GM10847 (cell line): ENCODE data around the gene WDFY2.

Experiments used
- POLR2A ChIP-seq: IDR thresholded peaks from 2 replicates; pipeline ENCODE4 v1.6.1; 2011; ENCODE audit not compliant: insufficient read length; ENCODE audit errors: extremely low read depth

The WDFY2 gene

DNA sequence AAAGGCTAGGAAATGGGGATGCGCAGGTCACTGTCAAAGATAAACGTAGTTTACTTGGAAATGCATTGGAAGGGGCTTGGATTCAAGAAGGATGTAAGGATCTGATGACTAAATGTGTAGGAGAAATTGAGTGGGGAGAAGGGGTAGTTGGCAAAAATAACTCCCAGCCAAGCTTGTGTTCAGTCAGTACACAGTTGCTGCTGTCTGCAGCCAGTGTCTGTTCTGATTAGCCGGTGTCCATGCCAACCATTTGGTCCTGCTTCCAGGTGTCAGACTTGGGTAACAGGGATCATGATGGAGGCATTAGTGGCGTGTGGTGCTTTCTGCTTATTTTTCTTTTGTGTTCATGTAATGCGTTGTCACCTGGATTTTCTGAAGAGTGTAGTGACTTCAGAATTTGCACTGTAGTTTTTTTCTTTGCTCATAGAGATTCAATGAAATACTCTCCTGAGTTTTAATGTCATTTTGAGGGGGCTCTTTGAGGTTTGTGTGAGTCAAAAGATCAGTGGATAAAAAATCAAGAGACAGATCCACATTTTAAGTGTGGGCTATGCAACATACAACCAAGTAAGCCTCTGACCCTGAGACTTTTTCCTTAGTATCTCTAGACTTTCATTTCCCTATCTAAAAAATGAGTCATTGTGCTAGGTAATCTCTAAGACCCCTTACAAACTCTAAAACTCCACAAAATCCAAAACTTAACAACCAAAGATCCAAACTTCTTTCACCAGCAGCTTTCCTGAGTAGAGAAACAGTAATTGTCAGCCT is 103.9 kb downstream of the WDFY2 start:
- TF ChIP-seq POLR2A = no peak

GRCh38 chr13:51688937-51689662 is 104.8 kb downstream of the WDFY2 start:
- no peak for TF ChIP-seq POLR2A

- TF ChIP-seq POLR2A = no peak
Observed at GRCh38 chr13:51689663-51689996, 105.4 kb downstream of the WDFY2 start.

GRCh38 chr13:51697181-51697580 is 112.9 kb downstream of the WDFY2 start:
- TF ChIP-seq POLR2A = no peak

- TF ChIP-seq POLR2A = no peak
Observed at GRCh38 chr13:51697855-51698254, 113.6 kb downstream of the WDFY2 start.

DNA sequence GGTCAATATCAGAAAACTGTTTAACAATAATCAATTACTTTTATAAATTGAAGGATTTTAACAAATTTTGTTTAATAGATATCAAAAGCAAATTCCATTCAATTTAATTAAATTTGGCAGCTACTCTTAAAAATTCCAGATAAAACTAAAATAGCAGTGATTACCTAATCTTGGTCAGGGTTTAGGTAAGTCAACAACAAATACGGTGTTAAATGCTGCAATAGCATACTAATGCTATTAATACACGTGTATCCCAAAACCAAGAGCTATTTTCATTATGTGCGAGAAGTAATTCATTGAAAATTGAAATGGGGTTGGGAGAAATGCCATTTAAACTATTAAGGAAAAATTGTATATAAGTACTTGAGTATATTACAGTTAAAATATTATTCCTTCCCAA is 114.1 kb downstream of the WDFY2 start:
- TF ChIP-seq POLR2A = no peak

DNA sequence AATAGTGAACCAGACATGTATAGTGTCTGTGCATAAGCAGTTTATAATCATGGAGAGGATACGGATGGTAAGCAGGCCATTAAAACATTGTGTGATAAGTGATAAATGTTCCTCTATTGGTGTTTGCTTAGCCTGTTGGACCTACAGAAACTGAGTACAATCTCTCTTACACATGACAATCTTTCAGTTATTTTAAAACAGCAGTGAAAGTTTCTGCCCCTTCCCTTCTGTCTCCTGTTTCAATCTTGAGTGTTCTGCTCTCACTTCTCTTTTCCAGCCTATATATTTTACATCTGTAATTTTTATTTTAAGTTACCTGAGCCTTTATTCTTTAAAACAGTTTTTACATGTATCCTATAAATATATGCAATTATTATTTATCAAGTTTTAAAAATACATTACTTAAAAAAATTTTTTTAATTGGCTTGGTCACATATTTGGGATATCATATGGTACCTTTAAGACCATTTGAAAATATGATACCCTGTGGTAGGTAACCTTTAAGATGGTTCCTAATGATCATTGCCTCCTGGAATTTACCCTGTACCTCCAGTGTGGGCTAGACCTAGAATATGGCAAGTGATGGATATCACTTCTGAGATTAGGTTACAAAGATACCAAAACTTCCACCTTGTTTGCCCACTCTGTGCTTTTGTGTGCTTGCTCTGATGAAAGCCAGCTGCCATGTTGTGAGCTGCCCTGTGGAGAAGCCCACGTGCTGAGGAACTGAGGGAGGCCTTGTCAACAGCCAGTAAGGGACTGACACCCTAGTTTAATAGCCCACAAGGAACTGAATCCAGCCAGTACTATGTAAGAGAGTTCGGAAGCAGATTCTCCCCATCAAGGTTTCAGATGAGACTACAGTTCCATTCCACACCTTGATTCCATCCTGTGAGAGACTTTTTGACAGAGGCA is 120.4 kb downstream of the WDFY2 start:
- no peak for TF ChIP-seq POLR2A

GRCh38 chr13:51707461-51707860 is 123.2 kb downstream of the WDFY2 start:
- no peak for TF ChIP-seq POLR2A

DNA sequence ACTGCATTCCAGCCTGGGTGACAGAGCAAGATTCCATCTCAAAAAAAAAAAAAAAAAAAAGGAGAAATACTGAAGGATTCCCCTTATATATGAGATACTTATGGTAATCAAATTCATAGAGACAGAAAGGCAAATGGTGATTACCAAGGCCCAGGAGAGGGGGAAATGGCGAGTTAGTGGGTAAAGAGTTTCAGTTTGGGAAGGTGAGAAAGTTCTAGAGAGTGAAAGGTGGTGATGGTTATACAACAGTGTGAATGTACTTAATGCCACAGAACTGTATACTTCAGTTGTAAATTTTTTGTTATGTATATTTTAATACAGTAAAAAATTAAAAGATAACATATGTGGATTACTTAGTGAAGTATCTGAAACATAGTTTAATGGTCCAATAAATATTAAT is 129.5 kb downstream of the WDFY2 start:
- TF ChIP-seq POLR2A = no peak

DNA sequence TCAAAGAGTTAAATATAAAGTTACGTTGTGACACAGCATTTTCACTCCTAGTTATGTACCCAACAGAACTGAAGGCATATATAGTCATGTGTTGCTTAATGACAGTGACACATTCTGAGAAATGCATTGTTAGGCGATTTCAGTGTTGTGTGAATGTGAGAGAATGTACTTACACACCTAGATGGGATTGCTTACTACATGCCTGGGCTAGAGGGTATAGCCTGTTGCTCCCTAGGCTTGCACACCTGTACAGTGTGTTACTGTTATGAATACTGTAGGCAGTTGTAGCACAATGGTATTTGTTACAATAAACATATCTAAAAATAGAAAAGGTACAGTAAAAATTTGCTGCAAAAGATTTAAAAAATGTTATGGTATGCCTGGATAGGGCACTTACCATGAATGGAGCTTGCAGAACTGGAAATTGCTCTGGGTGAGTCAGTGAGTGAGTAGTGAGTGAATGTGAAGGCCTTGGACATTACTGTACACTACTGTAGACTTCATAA is 130.5 kb downstream of the WDFY2 start:
- no peak for TF ChIP-seq POLR2A

DNA sequence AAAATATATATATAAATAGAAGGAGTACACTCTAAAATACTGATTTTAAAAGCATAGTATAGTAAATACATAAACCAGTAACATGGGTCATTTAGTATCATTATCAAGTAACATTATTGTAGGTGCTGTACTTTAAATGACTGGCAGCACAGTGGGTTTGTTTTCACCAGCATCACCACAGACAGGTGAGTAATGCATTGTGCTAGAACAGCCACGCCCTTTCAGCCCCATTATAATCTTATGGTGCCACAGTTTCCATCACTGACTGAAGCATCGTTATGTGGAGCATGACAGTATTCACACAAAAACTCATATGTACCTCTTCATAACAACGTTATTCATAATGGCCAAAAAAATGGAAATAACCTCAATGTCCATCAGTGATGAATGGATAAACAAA is 131.4 kb downstream of the WDFY2 start:
- TF ChIP-seq POLR2A = no peak

DNA sequence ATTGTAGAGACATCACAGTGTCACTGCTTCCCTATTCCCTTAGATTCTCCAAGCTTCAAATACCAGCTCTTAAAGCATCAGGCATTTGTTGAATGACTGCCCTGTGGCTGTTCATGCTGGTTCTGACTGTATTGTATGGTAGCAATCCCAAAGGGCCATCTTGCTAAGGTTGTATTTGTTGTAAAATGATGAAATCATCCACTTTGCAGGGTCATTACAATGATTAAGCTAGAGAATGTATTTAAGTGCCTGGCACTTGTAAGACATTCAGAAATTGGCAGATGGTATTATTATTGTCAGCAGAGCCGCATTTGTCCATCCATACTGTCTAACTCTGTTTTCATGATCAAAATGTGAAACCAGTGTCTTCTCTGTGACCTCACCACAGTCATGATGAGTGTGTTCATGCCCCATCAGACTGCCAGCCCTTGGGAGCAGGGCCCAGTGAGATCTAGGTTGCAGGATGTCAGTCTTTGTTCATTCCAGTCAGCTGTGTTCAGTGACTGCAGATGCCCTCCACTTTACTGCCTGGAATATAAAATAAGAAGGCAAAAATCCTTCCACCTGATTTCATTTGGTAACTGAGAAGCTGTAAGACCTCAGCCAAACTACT is 133.6 kb downstream of the WDFY2 start:
- TF ChIP-seq POLR2A = no peak

DNA sequence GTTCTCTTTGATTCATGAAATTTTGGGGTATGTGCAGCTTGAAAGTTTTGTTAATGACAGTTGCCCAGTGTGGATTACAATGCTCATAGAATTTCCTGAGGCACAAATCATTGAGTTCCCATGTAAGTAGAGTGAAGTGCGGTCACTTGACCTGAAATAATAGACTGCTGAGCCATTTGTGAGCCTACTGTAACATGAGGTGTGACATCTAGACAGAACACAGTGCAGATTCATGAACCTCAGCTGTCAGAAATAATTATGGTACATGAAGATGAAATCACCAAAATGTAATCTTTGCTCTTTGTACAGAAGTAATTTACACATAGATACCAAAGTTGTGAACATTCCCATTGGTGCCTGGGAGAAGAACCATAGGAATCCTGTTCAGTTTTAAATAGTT is 135.1 kb downstream of the WDFY2 start:
- TF ChIP-seq POLR2A = no peak

DNA sequence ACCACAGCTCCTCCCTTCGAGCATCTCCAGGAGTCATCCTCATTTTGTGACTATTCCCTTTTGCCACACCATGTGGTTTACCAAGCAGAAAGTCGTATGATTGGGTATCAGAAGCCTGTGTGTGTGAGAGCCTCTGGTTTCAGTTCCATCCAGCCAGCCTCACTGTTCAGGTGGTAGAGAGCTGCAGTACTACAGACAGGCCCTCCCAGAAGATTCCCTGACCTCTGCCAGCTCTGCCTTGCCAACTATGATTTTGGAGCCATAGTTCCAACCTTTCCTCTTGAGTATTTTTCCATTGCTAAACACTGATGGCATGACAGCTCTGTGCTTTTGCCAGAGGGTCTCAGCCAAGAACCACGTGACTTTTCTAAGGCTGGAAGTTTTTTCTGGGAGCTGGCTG is 137.2 kb downstream of the WDFY2 start:
- TF ChIP-seq POLR2A = no peak

GRCh38 chr13:51723529-51723928 is 139.3 kb downstream of the WDFY2 start:
- TF ChIP-seq POLR2A = no peak
